Tibial artery (tissue), 4 donors: Measurements from ENCODE around the gene ASB5.

ENCODE experiments used
- DNase-seq, 2 donors: peaks; one replicate each; pipeline ENCODE4 v3.0.0-alpha.2; 2019
- H3K27ac ChIP-seq, 2 donors: fragments of 200-600 bp; sonication (generic) in 1 of 2; 1 replicate in 1 of 2; 2 replicates in 1 of 2; pipeline ENCODE4 v1.5.1; 2018 to 2019; ENCODE audit warnings: mild to moderate bottlenecking in 1 of 2
- H3K27me3 ChIP-seq, 2 donors: fragments of 200-600 bp; sonication (generic) in 1 of 2; one replicate each; pipeline versions ENCODE4 v1.5.1 to v1.6.0; 2016 to 2019
- H3K36me3 ChIP-seq, 3 donors: fragments of 200-600 bp; sonication (generic) in 2 of 3; one replicate each; pipeline ENCODE4 v1.5.1; 2016 to 2019; ENCODE audit warnings: mild to moderate bottlenecking in 2 of 3
- H3K4me1 ChIP-seq, 4 donors: fragments of 200-600 bp; sonication (generic) in 2 of 4; 1 replicate in 3 of 4; 2 replicates in 1 of 4; pipeline ENCODE4 v1.5.1; 2016 to 2019
- H3K4me3 ChIP-seq, 2 donors: fragments of 200-600 bp; sonication (generic) in 1 of 2; 1 replicate in 1 of 2; 2 replicates in 1 of 2; pipeline ENCODE4 v1.5.1; 2018 to 2019; ENCODE audit warnings: mild to moderate bottlenecking in 2 of 2
- H3K9me3 ChIP-seq, 3 donors: fragments of 200-600 bp; sonication (generic) in 1 of 3; one replicate each; pipeline ENCODE4 v1.5.1; 2016 to 2019
- CTCF ChIP-seq, 2 experiments: fragments of 200-600 bp in 1 of 2; fragments of 450-650 bp in 1 of 2; IDR thresholded peaks; one replicate each; pipeline ENCODE4 v1.5.1; 2017 to 2019; ENCODE audit warnings: antibody characterized with exemption in 2 of 2, mild to moderate bottlenecking in 1 of 2, moderate library complexity in 1 of 2
- intact Hi-C: fragments of 100-400 bp; cut with DNase I; formaldehyde crosslinking; loops from one replicate; pipeline ENCODE4 v1.15.0; 2023; ENCODE audit warnings: low total_unique reads

Gene ASB5

DNA sequence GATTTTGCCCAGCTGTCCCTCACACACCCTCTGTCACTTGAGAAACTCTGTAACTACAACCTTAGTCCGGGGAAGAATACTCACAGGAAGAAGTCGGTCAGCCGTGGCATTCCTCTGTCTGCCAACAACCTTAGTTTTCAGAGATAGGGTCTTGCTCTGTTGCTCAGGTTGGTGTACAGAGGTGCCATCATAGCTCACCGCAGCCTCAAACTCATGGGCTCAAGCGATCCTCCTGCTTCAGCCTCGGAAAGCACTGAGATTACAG lies 38.6 kb upstream of the ASB5 start:
- no peaks in the 10 kb centered on the region for H3K9me3 ChIP-seq
- intact Hi-C loops = no loop called here
- no peak for DNase-seq
- H3K27ac ChIP-seq = no peak overlapping the region
- peaks cover 0 to under 1% (median 0%) of the 10 kb centered on the region in 4 donors for H3K4me1 ChIP-seq
- H3K36me3 ChIP-seq = no peaks in the 10 kb centered on the region
- no peak for TF ChIP-seq CTCF (IDR thresholded peaks at IDR 0.05)
- peaks cover 0 to 10% of the 10 kb centered on the region in 2 donors for H3K27me3 ChIP-seq
- no peak overlapping the region for H3K4me3 ChIP-seq

DNA sequence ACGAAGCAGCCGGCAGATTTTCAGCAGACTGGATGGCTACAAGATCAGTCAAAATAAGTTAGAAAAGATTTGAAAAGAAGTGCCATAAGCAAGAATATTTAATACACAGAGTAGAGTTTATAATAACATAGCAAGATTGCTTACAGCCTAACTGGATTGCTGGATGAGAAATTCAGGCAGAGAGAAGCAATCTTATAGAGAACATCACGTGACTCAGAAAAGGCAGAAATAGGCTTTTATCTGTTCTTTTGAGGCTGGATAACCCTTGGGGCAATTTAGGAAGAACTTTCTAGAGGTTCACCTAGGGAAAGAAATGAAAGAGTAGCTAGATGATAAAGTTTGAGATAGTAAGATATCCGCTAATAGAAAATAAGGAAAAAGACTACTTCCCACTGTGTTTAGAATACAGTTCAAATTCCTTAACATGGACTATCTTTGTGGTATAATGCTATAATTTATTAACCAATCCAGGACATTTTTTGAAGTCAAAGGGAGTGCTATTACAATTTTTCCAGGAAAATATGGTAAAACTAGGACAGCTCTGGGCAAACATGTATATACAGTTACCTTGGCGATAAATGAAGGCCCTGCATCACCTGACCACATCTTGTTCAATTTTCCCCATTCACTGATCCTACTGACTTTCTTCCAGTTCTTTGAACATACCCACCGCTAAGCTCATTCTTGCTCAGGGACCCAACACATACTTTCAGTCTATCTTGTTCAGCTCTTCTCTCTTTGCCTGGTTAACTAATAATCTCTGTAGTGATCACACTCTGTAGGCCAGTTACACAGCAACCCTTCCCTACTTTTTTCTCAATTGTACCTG lies 38.0 kb upstream of the ASB5 start:
- peaks cover 0 to 10% of the 10 kb centered on the region in 2 donors for H3K27me3 ChIP-seq
- H3K36me3 ChIP-seq = no peaks in the 10 kb centered on the region
- no peak overlapping the region for H3K4me3 ChIP-seq
- intact Hi-C loops = no loop called here
- DNase-seq = no peak
- TF ChIP-seq CTCF (IDR thresholded peaks at IDR 0.05) = no peak
- H3K9me3 ChIP-seq = no peaks in the 10 kb centered on the region
- H3K27ac ChIP-seq = no peak overlapping the region
- peaks cover 0 to 6% (median 0%) of the 10 kb centered on the region in 4 donors for H3K4me1 ChIP-seq

- DNase-seq = no peak
- intact Hi-C loops = no loop called here
- no peaks in the 10 kb centered on the region for H3K9me3 ChIP-seq
- H3K27me3 ChIP-seq = peaks cover 0 to 10% of the 10 kb centered on the region in 2 donors
- no peak for TF ChIP-seq CTCF (IDR thresholded peaks at IDR 0.05)
- H3K27ac ChIP-seq = no peak overlapping the region
- no peaks in the 10 kb centered on the region for H3K36me3 ChIP-seq
- H3K4me3 ChIP-seq = no peak overlapping the region
- peaks cover 0 to 7% (median 0%) of the 10 kb centered on the region in 4 donors for H3K4me1 ChIP-seq
These were observed 34.9 kb upstream of the ASB5 start for GRCh38 chr4:176303938-176304337.

DNA sequence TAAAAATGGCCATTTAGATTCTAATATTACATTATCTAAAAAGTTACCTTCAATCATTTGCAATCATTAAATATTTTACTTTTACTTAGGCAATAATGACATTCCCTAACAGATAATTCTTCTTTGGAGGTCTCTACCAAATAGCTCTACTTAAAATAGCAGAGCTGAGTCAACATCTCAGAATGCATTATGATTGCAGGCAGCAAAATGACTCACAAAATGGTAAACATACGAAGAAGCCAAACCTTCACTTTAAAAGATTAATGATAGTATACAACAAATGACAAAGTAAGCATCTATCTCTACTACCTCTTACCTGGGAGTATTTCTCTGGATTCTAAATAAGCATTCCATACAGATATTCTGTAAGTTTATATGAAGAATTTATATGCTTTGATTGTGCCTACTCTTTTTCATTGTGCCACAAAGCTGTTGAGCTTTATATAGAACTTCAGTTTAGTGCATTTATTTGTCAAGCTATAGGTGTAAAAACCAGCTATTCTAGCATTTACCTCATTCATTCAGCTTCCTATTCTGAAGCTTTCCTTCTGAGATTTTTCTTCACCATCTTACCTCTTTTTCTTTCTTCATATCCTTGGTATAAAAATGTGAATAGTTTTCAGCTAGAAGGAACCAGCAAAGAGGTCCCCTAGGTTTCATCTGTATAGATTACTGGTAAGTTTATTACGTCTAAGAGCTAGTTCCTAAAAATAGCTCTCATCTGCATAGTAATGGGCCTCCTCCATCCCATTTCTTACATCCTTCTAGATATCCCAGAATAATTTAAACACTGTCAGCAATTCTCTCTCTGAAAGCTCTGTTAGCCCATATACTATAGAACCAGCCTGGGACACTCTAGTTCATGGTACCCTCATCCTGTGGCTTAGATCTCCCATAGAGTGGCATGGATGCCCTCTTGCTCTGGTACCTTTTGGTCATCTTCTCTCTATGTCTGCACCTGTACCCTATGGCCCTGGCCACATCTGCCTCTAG lies 33.6 kb upstream of the ASB5 start:
- TF ChIP-seq CTCF (IDR thresholded peaks at IDR 0.05) = no peak
- Histone ChIP-seq H3K9me3 (no peaks in the 10 kb centered on the region), H3K4me1 (peaks cover 0 to 7% (median 0%) of the 10 kb centered on the region in 4 donors), H3K27me3 (peaks cover 0 to 3% of the 10 kb centered on the region in 2 donors), H3K36me3 (no peaks in the 10 kb centered on the region), H3K4me3 (no peak overlapping the region), H3K27ac (no peak overlapping the region)
- no peak for DNase-seq
- intact Hi-C loops = no loop called here

GRCh38 chr4:176300565-176300964 lies 31.5 kb upstream of the ASB5 start:
- no peaks in the 10 kb centered on the region for H3K27me3 ChIP-seq
- no peaks in the 10 kb centered on the region for H3K36me3 ChIP-seq
- no peak for DNase-seq
- no peak for TF ChIP-seq CTCF (IDR thresholded peaks at IDR 0.05)
- H3K4me1 ChIP-seq = peaks cover 0 to 7% (median 0%) of the 10 kb centered on the region in 4 donors
- H3K27ac ChIP-seq = no peak overlapping the region
- H3K9me3 ChIP-seq = no peaks in the 10 kb centered on the region
- intact Hi-C loops = no loop called here
- no peak overlapping the region for H3K4me3 ChIP-seq
